HEK293T (cell line): Measurements from ENCODE around the gene TARS2.

Experiments used
- CTCF ChIA-PET: fragments of 350-600 bp; formaldehyde crosslinking; extraction: SDS; loops from one replicate; lab custom pipeline; 2021; ENCODE audit warnings: antibody characterized with exemption, inconsistent platforms; lab: Yijun Ruan, JAX
- POLR2A ChIA-PET: fragments of 350-600 bp; formaldehyde crosslinking; extraction: SDS; loops from one replicate; lab custom pipeline; 2020; ENCODE audit warnings: antibody characterized with exemption, inconsistent platforms; lab: Yijun Ruan, JAX
- DNase-seq: peaks from one replicate; pipeline ENCODE4 v3.0.0; 2012; ENCODE audit warnings: mixed read lengths; ENCODE audit errors: extremely low spot score
- ARNT ChIP-seq: fragments of 450-650 bp; IDR thresholded peaks from 2 replicates; pipeline ENCODE4 v1.6.1; 2017; ENCODE audit warnings: mild to moderate bottlenecking
- BHLHE40 ChIP-seq: fragments of 450-650 bp; IDR thresholded peaks from 2 replicates; pipeline ENCODE4 v1.6.1; 2016; ENCODE audit warnings: mild to moderate bottlenecking, moderate library complexity, borderline replicate concordance
- CTBP1 ChIP-seq: fragments of 450-650 bp; IDR thresholded peaks from 2 replicates; pipeline ENCODE4 v1.6.1; 2016; ENCODE audit warnings: borderline replicate concordance
- ELF4 ChIP-seq: fragments of 450-650 bp; IDR thresholded peaks from 2 replicates; pipeline ENCODE4 v1.6.1; 2017; ENCODE audit warnings: antibody characterized with exemption
- FOXA1 ChIP-seq: fragments of 450-650 bp; IDR thresholded peaks from 2 replicates; pipeline ENCODE4 v1.6.1; 2016; ENCODE audit warnings: mild to moderate bottlenecking
- FOXK2 ChIP-seq: fragments of 450-650 bp; IDR thresholded peaks from 2 replicates; pipeline ENCODE4 v1.6.1; 2016; ENCODE audit warnings: mild to moderate bottlenecking
- FOXM1 ChIP-seq: fragments of 450-650 bp; IDR thresholded peaks from 2 replicates; pipeline ENCODE4 v1.6.1; 2017; ENCODE audit warnings: mild to moderate bottlenecking, borderline replicate concordance
- HDGF ChIP-seq: fragments of 450-650 bp; IDR thresholded peaks from 2 replicates; pipeline ENCODE4 v1.6.1; 2017; ENCODE audit warnings: antibody characterized with exemption, borderline replicate concordance
- L3MBTL2 ChIP-seq: fragments of 450-650 bp; conservative IDR thresholded peaks from 2 replicates; pipeline ENCODE4 v1.6.1; 2016; ENCODE audit warnings: mild to moderate bottlenecking
- LEF1 ChIP-seq: fragments of 450-650 bp; IDR thresholded peaks from 2 replicates; pipeline ENCODE4 v1.6.1; 2017; ENCODE audit warnings: mild to moderate bottlenecking, borderline replicate concordance
- NFRKB ChIP-seq: fragments of 450-650 bp; IDR thresholded peaks from 2 replicates; pipeline ENCODE4 v1.6.1; 2016; ENCODE audit warnings: mild to moderate bottlenecking, moderate library complexity
- SP1 ChIP-seq: fragments of 450-650 bp; IDR thresholded peaks from 2 replicates; pipeline ENCODE4 v1.6.1; 2017
- SUZ12 ChIP-seq: fragments of 450-650 bp; IDR thresholded peaks from 2 replicates; pipeline ENCODE4 v1.6.1; 2016; ENCODE audit warnings: mild to moderate bottlenecking
- TARDBP ChIP-seq: fragments of 450-650 bp; IDR thresholded peaks from 2 replicates; pipeline ENCODE4 v1.6.1; 2016
- ZNF384 ChIP-seq: fragments of 450-650 bp; IDR thresholded peaks from 2 replicates; pipeline ENCODE4 v1.6.1; 2016
- TF ChIP-seq, protein P1 (sequence below): fragments of 450-650 bp; IDR thresholded peaks from 2 replicates; pipeline ENCODE4 v1.6.1; 2016

The TARS2 gene

DNA sequence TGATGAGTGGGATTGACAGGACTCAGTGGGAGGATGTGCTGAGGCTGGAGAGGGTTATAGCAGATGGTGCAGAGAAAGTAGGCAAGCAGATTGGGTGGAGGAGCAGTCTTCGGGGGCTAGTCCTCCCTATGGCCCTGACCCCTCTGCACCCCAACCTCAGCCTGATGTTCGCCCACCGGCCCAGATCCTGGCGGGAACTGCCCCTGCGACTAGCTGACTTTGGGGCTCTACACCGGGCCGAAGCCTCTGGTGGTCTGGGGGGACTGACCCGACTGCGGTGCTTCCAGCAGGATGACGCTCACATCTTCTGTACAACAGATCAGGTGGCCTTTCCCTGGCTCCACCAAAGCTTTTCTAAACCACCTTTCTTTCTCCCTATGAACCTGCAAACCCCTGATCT, 11.1 kb downstream of the TARS2 start:
- DNase-seq: no peak
- CTCF ChIA-PET: no interaction called here
- TF ChIP-seq SP1 (no peak), ZNF384 (no peak), NFRKB (no peak), L3MBTL2 (no peak)
- POLR2A ChIA-PET: interaction anchor here (1.8 kb wide), 1 partner anchor 17 kb away, joined by 6 read pairs; the partner anchor contains the start of gene FALEC

DNA sequence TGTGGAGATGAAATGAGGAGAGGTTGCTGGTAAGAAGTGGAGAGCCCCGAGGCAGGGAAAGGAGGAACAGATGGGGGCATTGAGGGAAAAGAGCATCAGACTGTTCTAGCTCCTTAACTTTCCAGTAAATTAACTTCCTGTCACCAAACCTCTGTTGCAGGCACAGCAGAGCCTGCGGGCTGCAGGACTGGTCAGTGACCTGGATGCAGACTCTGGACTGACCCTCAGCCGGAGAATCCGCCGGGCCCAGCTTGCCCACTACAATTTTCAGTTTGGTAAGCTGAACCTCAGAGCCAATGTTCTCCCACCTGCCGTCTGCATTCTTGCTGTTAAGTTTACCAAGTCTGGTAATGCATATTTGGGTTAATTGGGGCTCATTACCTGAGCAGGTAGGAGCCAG, 18.2 kb downstream of the TARS2 start:
- TF ChIP-seq SUZ12: no peak
- no peak for TF ChIP-seq ZNF384
- no peak for TF ChIP-seq ELF4
- no peak for TF ChIP-seq TARDBP
- TF ChIP-seq, protein P1, sequence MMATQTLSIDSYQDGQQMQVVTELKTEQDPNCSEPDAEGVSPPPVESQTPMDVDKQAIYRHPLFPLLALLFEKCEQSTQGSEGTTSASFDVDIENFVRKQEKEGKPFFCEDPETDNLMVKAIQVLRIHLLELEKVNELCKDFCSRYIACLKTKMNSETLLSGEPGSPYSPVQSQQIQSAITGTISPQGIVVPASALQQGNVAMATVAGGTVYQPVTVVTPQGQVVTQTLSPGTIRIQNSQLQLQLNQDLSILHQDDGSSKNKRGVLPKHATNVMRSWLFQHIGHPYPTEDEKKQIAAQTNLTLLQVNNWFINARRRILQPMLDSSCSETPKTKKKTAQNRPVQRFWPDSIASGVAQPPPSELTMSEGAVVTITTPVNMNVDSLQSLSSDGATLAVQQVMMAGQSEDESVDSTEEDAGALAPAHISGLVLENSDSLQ: no peak
- TF ChIP-seq FOXA1: no peak
- no peak for DNase-seq
- POLR2A ChIA-PET: interaction anchor here (2.6 kb wide), 1 partner anchor 10 kb away, joined by 10 read pairs; the partner anchor contains the start of gene FALEC
- CTCF ChIA-PET: no interaction called here

DNA sequence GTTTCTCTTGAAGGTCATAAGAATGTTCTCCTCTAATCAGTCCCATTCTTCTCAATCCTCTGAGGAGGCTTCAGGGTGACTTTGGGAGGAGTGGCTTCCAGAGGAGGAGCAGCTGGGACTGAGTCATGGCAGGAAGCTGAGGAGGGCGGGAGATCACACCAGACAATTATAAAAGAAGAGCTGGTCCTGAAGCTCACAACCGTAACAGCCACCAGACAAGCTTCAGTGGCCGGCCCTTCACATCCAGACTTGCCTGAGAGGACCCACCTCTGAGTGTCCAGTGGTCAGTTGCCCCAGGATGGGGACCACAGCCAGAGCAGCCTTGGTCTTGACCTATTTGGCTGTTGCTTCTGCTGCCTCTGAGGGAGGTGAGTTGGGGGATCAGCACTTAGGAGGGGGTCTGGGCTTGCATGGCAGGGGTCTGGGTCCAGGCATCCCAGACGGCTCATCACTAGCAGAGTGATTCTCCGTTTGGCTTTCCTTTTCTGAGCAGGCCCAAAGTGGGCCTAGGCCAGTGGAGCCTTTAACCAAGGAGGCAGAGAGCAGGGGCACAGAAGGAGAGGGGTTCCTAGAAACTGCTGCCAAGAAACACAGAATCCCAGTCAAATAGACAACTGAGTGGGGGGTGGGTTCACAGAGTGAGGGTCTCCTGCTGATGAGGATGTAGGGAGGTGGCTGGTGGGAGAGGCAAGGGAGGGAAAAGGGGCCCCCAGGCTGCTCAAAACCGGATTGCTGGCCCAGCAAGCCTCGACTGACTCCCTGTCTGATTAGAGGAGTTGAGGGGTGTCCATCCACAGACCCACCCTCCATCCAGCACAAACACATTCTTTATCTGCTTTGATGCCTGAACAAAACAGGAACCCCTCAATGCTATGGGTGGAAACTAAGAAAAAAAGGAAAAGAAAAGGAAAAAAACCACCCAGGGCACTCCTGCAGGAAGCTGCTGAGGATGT, 21.0 kb downstream of the TARS2 start, which contains the start of gene ECM1:
TSS of gene ECM1 (plus strand) at position 198 of the 953 bp plus-strand sequence. CDS start at position 299, 101 bp downstream.
- no peak for TF ChIP-seq TARDBP
- no peak for TF ChIP-seq LEF1
- no peak for TF ChIP-seq FOXM1
- no peak for TF ChIP-seq SP1
- TF ChIP-seq, protein P1: no peak
- TF ChIP-seq ELF4: no peak
- no peak for TF ChIP-seq HDGF
- no peak for TF ChIP-seq NFRKB
- TF ChIP-seq FOXK2: no peak
- no peak for TF ChIP-seq BHLHE40
- no peak for TF ChIP-seq L3MBTL2
- DNase-seq: no peak
- POLR2A ChIA-PET: interaction anchor here (1.4 to 2.3 kb wide), 2 partner anchors 8 to 22 kb away, joined by 3 to 13 read pairs; partner anchors contain the start of gene FALEC
- CTCF ChIA-PET: interaction anchor here (0.7 to 1.1 kb wide), 2 partner anchors 22 to 40 kb away, joined by 3 read pairs; no protein-coding TSS in a partner anchor

DNA sequence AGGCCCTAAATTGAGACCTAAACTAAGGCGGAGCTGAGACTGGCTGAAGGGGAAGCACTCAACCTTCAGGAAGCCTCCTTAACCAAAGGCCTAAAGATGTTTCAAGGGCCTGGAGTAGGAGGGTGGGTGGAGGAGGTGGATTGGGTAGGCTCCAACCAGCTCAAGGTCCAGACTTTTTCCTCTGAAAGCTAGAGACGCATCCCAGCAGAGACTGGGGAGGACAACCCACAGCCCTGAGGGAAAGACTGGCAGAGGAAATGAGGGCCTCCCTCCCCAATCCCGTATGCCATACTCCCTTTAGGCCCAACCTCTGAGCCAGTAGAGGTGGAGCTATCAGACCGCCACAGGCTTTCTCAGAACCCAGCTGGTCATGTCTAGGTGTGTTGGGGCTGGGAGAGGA, 21.8 kb downstream of the TARS2 start:
- ChIA-PET POLR2A (interaction anchor here (1.4 kb wide), 1 partner anchor 23 kb away, joined by 3 read pairs; no protein-coding TSS in a partner anchor), CTCF (interaction anchor here (0.7 to 1.1 kb wide), 2 partner anchors 23 to 39 kb away, joined by 3 read pairs; no protein-coding TSS in a partner anchor)
- TF ChIP-seq HDGF (no peak), BHLHE40 (no peak), L3MBTL2 (no peak), TARDBP (no peak), SUZ12 (no peak), NFRKB (no peak), ELF4 (no peak), ARNT (no peak), SP1 (no peak), CTBP1 (no peak), FOXK2 (no peak), LEF1 (no peak), ZNF384 (no peak), FOXM1 (no peak), FOXA1 (no peak)
- TF ChIP-seq, protein P1: no peak
- no peak for DNase-seq

DNA sequence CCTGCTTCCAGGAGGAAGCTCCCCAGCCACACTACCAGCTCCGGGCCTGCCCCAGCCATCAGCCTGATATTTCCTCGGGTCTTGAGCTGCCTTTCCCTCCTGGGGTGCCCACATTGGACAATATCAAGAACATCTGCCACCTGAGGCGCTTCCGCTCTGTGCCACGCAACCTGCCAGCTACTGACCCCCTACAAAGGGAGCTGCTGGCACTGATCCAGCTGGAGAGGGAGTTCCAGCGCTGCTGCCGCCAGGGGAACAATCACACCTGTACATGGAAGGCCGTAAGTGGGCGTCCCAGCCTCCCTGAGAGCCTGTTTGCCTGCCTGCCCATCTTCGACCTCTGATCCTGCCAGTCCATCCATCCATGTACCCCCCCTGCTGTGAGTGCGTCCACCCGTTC, 24.3 kb downstream of the TARS2 start:
- POLR2A ChIA-PET: interaction anchor here (1.8 kb wide), 1 partner anchor 24 kb away, joined by 5 read pairs; the partner anchor contains the start of gene TARS2
- TF ChIP-seq, protein P1: no peak
- no peak for TF ChIP-seq CTBP1
- no peak for TF ChIP-seq TARDBP
- no peak for TF ChIP-seq BHLHE40
- TF ChIP-seq ZNF384: no peak
- no peak for TF ChIP-seq ELF4
- no peak for TF ChIP-seq LEF1
- TF ChIP-seq FOXM1: no peak
- no peak for TF ChIP-seq SP1
- no peak for TF ChIP-seq HDGF
- CTCF ChIA-PET: interaction anchor here (1.0 kb wide), 1 partner anchor 22 kb away, joined by 3 read pairs; no protein-coding TSS in a partner anchor
- DNase-seq: no peak
